K562 (cell line): ENCODE results near the gene IL12RB2. TPM values are rescaled to one million over a fixed set of nuclear protein-coding genes. Genes with fewer than 3 reads are reported as not detected.
A peak's percentile ranks its signal among the peaks of the same experiment; 100 is the strongest.

ENCODE experiments used
- ATAC-seq: fragments of 200-7000 bp; cut with Tn5 transposase; 3 replicates; pipeline ENCODE4 v1.9.1; 2020; ENCODE audit warnings: moderate library complexity
- BruUV-seq: library from RNA; stranded (reverse); fragments of 400-500 nt; replicated peaks from 2 replicates; lab custom pipeline; 2021; lab: Mats Ljungman, UMichigan
- CTCF ChIA-PET: fragments of 300-600 bp; formaldehyde crosslinking; extraction: SDS; loops from one replicate; lab custom pipeline; 2021; ENCODE audit warnings: low intra/inter-chr PET ratio; lab: Yijun Ruan, JAX
- POLR2A ChIA-PET: fragments of 300-600, 350-650 bp; sonication (Branson Sonifier 250); formaldehyde crosslinking; extraction: SDS; loops from one replicate; lab custom pipeline; 2021; ENCODE audit warnings: antibody characterized with exemption, inconsistent platforms; lab: Yijun Ruan, JAX
- DNase-seq, 4 experiments: peaks; one replicate each; pipeline versions ENCODE4 v3.0.0 to v3.0.0-alpha.2; 2011 to 2018; ENCODE audit warnings: low spot score in 3 of 4, mixed read lengths in 3 of 4; ENCODE audit errors: extremely low read depth in 1 of 4
- FAIRE-seq: peaks from 2 replicates; lab custom pipeline; 2011; peaks lifted over from hg19 to GRCh38; lab: Jason Lieb, UNC
- H2AFZ ChIP-seq: 2 replicates; pipeline ENCODE4 v1.6.0; 2011; ENCODE audit warnings: low read depth, low read length, control low read depth, inconsistent platforms
- H3K27ac ChIP-seq: fragments of 200-600 bp; 3 replicates; pipeline ENCODE4 v1.8.0; 2011; ENCODE audit warnings: low read depth, mild to moderate bottlenecking, control low read depth, inconsistent platforms, low read length, moderate library complexity, mixed read lengths; ENCODE audit errors: extremely low read depth
- H3K27me3 ChIP-seq, 2 experiments: fragments of 300-600 bp in 1 of 2; 2 replicates in 1 of 2; 3 replicates in 1 of 2; pipeline versions ENCODE4 v1.6.0 to v1.8.0; 2011; ENCODE audit warnings: inconsistent platforms in 2 of 2, low read length in 2 of 2, mild to moderate bottlenecking in 1 of 2, mixed read lengths in 1 of 2, moderate library complexity in 1 of 2; ENCODE audit not compliant: control insufficient read depth in 2 of 2, insufficient read depth in 2 of 2
- H3K36me3 ChIP-seq: fragments of 300-600 bp; 3 replicates; pipeline ENCODE4 v1.8.0; 2011; ENCODE audit warnings: mild to moderate bottlenecking, low read length, inconsistent platforms; ENCODE audit not compliant: control insufficient read depth, insufficient read depth
- H3K4me1 ChIP-seq, 2 experiments: fragments of 200-600 bp in 1 of 2; replicated peaks in 1 of 2; 2 replicates in 1 of 2; 3 replicates in 1 of 2; pipeline versions ENCODE4 v1.5.1 to v1.8.0; 2011; ENCODE audit warnings: inconsistent platforms in 2 of 2, low read length in 2 of 2, mild to moderate bottlenecking in 1 of 2, mixed read lengths in 1 of 2, moderate library complexity in 1 of 2; ENCODE audit not compliant: control insufficient read depth in 2 of 2, insufficient read depth in 2 of 2
- H3K4me2 ChIP-seq: 2 replicates; pipeline ENCODE4 v1.6.1; 2011; ENCODE audit warnings: low read length, control low read depth, inconsistent platforms, mixed read lengths; ENCODE audit not compliant: insufficient read depth
- H3K4me3 ChIP-seq: fragments of 200-600 bp; sonication (generic), shearing (Covaris generic); 2 replicates; pipeline ENCODE4 v1.5.1; 2016; ENCODE audit warnings: control low read depth, inconsistent platforms
- H3K79me2 ChIP-seq: fragments of 200-600 bp; 3 replicates; pipeline ENCODE4 v1.8.0; 2011; ENCODE audit warnings: low read length, inconsistent platforms; ENCODE audit not compliant: control insufficient read depth, insufficient read depth
- H3K9ac ChIP-seq, 2 experiments: 2 replicates each; pipeline versions ENCODE4 v1.6.0 to v1.6.1; 2011; ENCODE audit warnings: low read depth in 2 of 2, low read length in 2 of 2, control low read depth in 1 of 2, inconsistent platforms in 1 of 2, mild to moderate bottlenecking in 1 of 2, mixed read lengths in 1 of 2; ENCODE audit not compliant: insufficient read depth in 1 of 2
- H3K9me1 ChIP-seq: one replicate; pipeline ENCODE4 v1.6.0; 2011; ENCODE audit warnings: inconsistent platforms, mild to moderate bottlenecking, low read length, moderate library complexity; ENCODE audit not compliant: control insufficient read depth, insufficient read depth
- H3K9me3 ChIP-seq: replicated peaks from 2 replicates; pipeline ENCODE4 v1.5.1; 2011; ENCODE audit warnings: low read depth, low read length, inconsistent platforms; ENCODE audit not compliant: control insufficient read depth, insufficient read depth
- H4K20me1 ChIP-seq: replicated peaks from 2 replicates; pipeline ENCODE4 v1.6.1; 2011; ENCODE audit warnings: low read length, inconsistent platforms, mixed read lengths; ENCODE audit not compliant: control insufficient read depth, insufficient read depth
- CC2D1A ChIP-seq: fragments of 450-650 bp; IDR thresholded peaks from 2 replicates; pipeline ENCODE4 v1.6.1; 2017; ENCODE audit warnings: mild to moderate bottlenecking
- PHB2 ChIP-seq: fragments of 450-650 bp; IDR thresholded peaks from 2 replicates; pipeline ENCODE4 v1.6.1; 2017; ENCODE audit warnings: low read depth
- ZNF41 ChIP-seq: fragments of 250-450 bp; sonication (Bioruptor Pico); conservative IDR thresholded peaks from 2 replicates; pipeline ENCODE4 v1.4.0; 2020; ENCODE audit warnings: mild to moderate bottlenecking
- ZNF707 ChIP-seq: fragments of 250-450 bp; sonication (Bioruptor Pico); conservative IDR thresholded peaks from 2 replicates; pipeline ENCODE4 v1.8.0; 2022; ENCODE audit warnings: inconsistent platforms, mild to moderate bottlenecking, moderate library complexity
- WGBS: fragments of 100-300 bp; shearing (Covaris generic); methylation state at CpG from one replicate; pipeline ENCODE4 v1.1.6; 2016; ENCODE audit warnings: low coverage, mixed read lengths; ENCODE audit not compliant: insufficient coverage; ENCODE audit errors: missing lambda C conversion rate; 5-methylcytosine and 5-hydroxymethylcytosine counted together
- in situ Hi-C: fragments of 300-500 bp; cut with MboI; formaldehyde crosslinking; loops from 4 replicates; pipeline ENCODE4 v1.15.0; 2018; ENCODE audit warnings: inconsistent platforms, mixed read lengths
- intact Hi-C: fragments of 100-400 bp; cut with micrococcal nuclease; formaldehyde crosslinking; loops from 2 replicates; pipeline ENCODE4 v1.14.2; 2022
- polyA plus RNA-seq, 8 experiments: library from polyadenylated mRNA; depleted of rRNA in 4 of 8; stranded (reverse) in 5 of 8; unstranded in 3 of 8; fragments of >200 nt; fragmentation: Nextera tagmentation in 2 of 8; fragmentation: Illumina TruSeq in 1 of 8; extraction: Ambion mirVana in 2 of 8; extraction: Trizol in 1 of 8; gene quantifications; 2 replicates each; pipeline versions ENCODE4 v1.2.1 to v1.2.3, GENCODE V29; 2011 to 2014; ENCODE audit warnings: inconsistent platforms in 1 of 8, missing spikeins in 1 of 8
- total RNA-seq, 7 experiments: library from RNA; depleted of rRNA in 6 of 7; stranded (reverse); fragments of >200 nt in 6 of 7; fragmentation: Illumina TruSeq in 2 of 7; extraction: Trizol in 2 of 7; gene quantifications; 2 replicates each; pipeline versions ENCODE4 v1.2.1 to v1.2.3, GENCODE V29; 2011 to 2021; ENCODE audit warnings: low replicate concordance in 1 of 7

Gene IL12RB2
- total and polyA plus RNA-seq, 9 of the 15 experiments (the other 6 are each of a cell fraction or from before 2014, with no cell fraction given), result 0.39 to 3.3 (median 1.9) TPM

GRCh38 chr1:67347688-67348472 is 40.2 kb downstream of the IL12RB2 start (continued):
- TF ChIP-seq ZNF41 (no peak), CC2D1A (0 out of 2 replicates have a peak, but pooled peaks have one; percentile 47), ZNF707 (no peak)

- Histone ChIP-seq H4K20me1 (no peaks in the 10 kb centered on the region), H3K4me3 (no peak overlapping the region), H3K9ac (no peak overlapping the region), H3K9me1 (no peaks in the 10 kb centered on the region), H3K27me3 (no peaks in the 10 kb centered on the region), H3K4me1 (peaks cover 0 to 6% of the 10 kb centered on the region in 2 experiments; a peak in 1 of 5 replicates), H3K4me2 (no peak overlapping the region), H3K27ac (no peak overlapping the region), H3K36me3 (no peaks in the 10 kb centered on the region; the same call in 2 of the 3 replicates), H3K9me3 (no peaks in the 10 kb centered on the region), H3K79me2 (no peaks in the 10 kb centered on the region), H2AFZ (no peak overlapping the region)
- TF ChIP-seq PHB2, result no peak
- ChIA-PET CTCF (interaction anchor here (1.9 to 2.7 kb wide), 2 partner anchors 141 to 152 kb away, joined by 12 to 25 read pairs; no protein-coding TSS in a partner anchor), POLR2A (interaction anchor here (0.5 to 0.6 kb wide), 2 partner anchors 423 to 1964 kb away, joined by 3 read pairs; no protein-coding TSS in a partner anchor)
- DNase-seq, result no peak
- ATAC-seq, result no peak
- 34% methylated on average over 6 of the region's 6 CpGs for WGBS
- no TSS peak for BruUV-seq
- in situ Hi-C loops, result loop anchor here (5.0 kb wide), 1 partner anchor 154 kb away; no protein-coding TSS in a partner anchor
- intact Hi-C loops, result loop anchor here (5.0 kb wide), 1 partner anchor 59 kb away; no protein-coding TSS in a partner anchor
- FAIRE-seq, result no peak
Measured at GRCh38 chr1:67348586-67349252, 41.0 kb downstream of the IL12RB2 start.
